ENCODE data around the gene MCRIP2. TPM values are rescaled to one million over a fixed set of nuclear protein-coding genes. Genes with fewer than 3 reads are reported as not detected.
"Not testable (repeated sequence)": the region's sequence is repeated elsewhere in the genome, so short reads cannot be mapped to it uniquely, and the experiment has no call there.

MCRIP2 gene
- total and polyA plus RNA-seq, 5 donors from 2014 or later: 10.5 to 23.1 (median 18.2) TPM

DNA sequence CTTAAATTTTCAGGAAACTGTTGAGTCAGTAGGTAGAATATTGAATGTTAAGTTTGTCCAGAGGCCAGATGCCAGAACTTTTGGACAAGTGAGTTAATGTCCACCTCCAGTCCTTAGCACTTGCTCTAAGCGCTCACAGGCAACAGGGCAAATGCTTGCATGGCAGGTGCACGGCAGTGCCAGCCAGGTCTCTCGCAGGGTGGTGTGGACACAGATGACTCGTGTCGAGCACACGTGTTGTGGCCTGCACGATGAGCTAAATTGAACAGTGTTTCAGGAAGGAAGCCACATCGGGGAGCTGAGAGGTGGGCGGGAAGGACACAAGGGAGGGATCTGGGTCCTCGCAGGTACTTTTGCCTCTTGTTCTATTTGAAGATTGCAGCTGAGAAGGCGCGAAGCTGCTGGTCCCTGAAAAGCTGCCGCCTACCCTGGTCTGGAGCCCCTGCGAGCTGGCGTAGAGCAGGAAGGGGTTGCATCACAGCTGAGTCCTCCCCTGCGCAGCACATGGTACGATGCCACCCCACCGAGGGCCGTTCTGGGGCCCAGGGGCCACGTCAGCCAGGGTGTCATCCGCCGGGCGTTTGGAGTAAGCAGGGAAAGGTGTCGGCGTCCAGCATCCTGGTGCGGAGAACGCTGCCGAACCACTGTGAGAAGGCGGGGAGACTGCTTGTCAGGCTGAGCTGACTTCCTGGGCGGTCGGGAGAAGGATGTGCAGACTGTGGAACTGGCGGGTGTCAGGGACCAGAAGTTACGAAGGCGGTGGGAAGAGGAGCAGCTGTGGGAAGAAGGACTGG, 45.5 kb upstream of the MCRIP2 start:
- Histone ChIP-seq H3K36me3 (ENCODE audit: control insufficient read depth, insufficient read depth, low read length) (no peaks in the 10 kb centered on the region), H3K9me3 (ENCODE audit: control insufficient read depth in 2 of 2, low read length in 2 of 2) (no peaks in the 10 kb centered on the region), H3K4me1 (ENCODE audit: control insufficient read depth, insufficient read depth, low read length, poor library complexity, severe bottlenecking) (peaks cover 7% of the 10 kb centered on the region), H3K27ac (ENCODE audit: insufficient read depth, low read length, poor library complexity, severe bottlenecking) (no peak overlapping the region), H3K27me3 (ENCODE audit: control insufficient read depth, insufficient read depth, low read length) (no peaks in the 10 kb centered on the region), H3K4me3 (ENCODE audit: low read depth, low read length) (no peak overlapping the region)
- ATAC-seq (ENCODE audit: low read depth in 2 of 2) (no peak), DNase-seq (no peak)
- peaks cover 12% of the 10 kb centered on the region for H3K36me3 Mint-ChIP-seq
- H3K4me3 Mint-ChIP-seq: peak overlapping the region in 1 of 4 donors; percentile 68
- H3K27ac Mint-ChIP-seq: peak overlapping the region in 1 of 3 donors; percentile 83
- peaks cover 0 to 2% (median 0%) of the 10 kb centered on the region in 7 donors for H3K9me3 Mint-ChIP-seq
- H3K27me3 Mint-ChIP-seq: no peaks in the 10 kb centered on the region
- H3K4me1 Mint-ChIP-seq: peaks cover 0 to 45% (median 14%) of the 10 kb centered on the region in 4 donors

DNA sequence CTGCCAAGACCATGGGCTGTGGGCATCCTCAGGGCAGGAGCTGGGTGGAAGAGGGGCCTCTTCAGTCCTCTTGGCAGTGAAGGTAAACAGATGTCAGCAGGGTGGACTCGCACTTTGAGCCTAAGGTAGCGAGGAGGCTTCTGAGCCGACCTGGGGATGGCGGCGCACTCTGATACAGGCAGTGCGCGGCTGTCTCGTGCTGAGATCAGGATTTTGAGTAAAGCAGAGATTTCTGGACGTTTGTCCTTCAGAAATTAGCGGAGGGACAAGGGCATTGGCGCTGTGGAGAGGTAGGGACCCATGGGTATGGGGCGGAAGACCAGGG, 44.9 kb upstream of the MCRIP2 start:
- Histone ChIP-seq H3K4me3 (ENCODE audit: low read depth, low read length) (no peak overlapping the region), H3K27ac (ENCODE audit: insufficient read depth, low read length, poor library complexity, severe bottlenecking) (no peak overlapping the region), H3K27me3 (ENCODE audit: control insufficient read depth, insufficient read depth, low read length) (no peaks in the 10 kb centered on the region), H3K4me1 (ENCODE audit: control insufficient read depth, insufficient read depth, low read length, poor library complexity, severe bottlenecking) (peaks cover 4% of the 10 kb centered on the region), H3K36me3 (ENCODE audit: control insufficient read depth, insufficient read depth, low read length) (no peaks in the 10 kb centered on the region), H3K9me3 (ENCODE audit: control insufficient read depth in 2 of 2, low read length in 2 of 2) (no peaks in the 10 kb centered on the region)
- Mint-ChIP-seq H3K27me3 (no peaks in the 10 kb centered on the region), H3K4me1 (peaks cover 0 to 39% (median 12%) of the 10 kb centered on the region in 4 donors), H3K4me3 (peak overlapping the region in 1 of 4 donors; percentile 68), H3K27ac (no peak overlapping the region), H3K9me3 (peaks cover 0 to 2% (median 0%) of the 10 kb centered on the region in 7 donors), H3K36me3 (peaks cover 12% of the 10 kb centered on the region)
- DNase-seq (no peak), ATAC-seq (ENCODE audit: low read depth in 2 of 2) (no peak)

DNA sequence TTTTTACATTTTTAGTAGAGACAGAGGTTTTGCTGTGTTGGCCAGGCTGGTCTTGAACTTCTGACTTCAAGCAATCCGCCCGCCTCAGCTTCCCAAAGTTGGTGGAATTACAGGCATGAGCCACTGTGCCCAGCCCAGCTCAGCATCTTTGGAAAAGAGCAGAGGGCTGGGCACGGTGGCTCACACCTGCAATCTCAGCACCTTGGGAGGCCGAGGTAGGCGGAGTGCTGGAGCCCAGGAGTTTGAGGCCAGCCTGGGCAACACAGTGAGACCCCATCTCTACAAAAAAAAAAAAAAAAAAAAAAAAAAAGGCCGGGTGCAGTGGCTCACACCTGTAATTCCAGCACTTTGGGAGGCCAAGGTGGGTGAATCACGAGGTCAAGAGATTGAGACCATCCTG, 44.0 kb upstream of the MCRIP2 start:
- ATAC-seq (ENCODE audit: low read depth in 2 of 2); H3K4me3 Mint-ChIP-seq: not testable (repeated sequence)

DNA sequence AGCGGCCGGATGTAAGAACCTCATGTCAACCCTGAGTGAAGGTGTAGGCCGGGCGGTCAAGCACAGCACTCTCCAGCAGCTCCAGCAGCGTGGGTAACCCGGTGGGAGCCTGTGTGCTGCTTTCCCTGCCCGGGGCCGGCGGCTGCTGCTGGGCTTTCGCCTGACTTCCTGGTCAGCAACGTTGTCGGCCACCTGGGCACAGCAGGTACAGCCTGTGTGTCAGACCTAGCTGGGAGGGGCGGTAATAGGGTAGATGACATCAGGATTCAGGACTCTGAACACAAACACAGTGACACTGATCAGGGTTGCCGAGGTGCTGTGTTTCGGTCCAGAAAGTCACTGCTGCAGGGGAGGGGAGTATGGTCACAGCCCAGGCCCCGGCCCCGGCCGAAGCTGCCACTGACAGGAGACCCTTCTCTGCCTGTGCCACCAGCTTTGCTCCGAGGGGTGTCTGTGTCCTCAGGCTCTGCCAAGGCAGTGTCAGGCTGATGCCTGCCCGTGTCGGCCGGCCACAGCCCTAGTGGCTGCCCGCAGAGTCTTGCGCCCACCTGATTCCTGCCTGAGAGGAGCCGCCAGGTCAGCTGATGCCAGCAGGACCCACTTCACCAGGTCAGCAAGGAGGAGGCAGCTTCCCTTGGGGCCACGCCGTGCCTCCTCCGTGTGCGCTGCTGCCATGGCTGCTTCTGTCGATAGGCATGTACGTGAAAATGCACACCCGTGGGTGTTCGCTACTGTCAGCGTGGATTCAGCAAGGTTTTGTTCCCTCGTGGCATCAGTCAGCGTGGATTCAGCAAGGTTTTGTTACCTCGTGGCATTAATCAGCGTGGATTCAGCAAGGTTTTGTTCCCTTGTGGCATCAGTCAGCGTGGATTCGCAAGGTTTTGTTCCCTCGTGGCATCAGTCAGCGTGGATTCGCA, 42.5 kb upstream of the MCRIP2 start:
- Mint-ChIP-seq H3K27me3 (no peaks in the 10 kb centered on the region), H3K27ac (no peak overlapping the region), H3K9me3 (peaks cover 0 to 2% (median 0%) of the 10 kb centered on the region in 7 donors), H3K36me3 (peaks cover 17% of the 10 kb centered on the region), H3K4me1 (peaks cover 0 to 25% (median 8%) of the 10 kb centered on the region in 4 donors), H3K4me3 (no peak overlapping the region)
- Histone ChIP-seq H3K27me3 (ENCODE audit: control insufficient read depth, insufficient read depth, low read length) (no peaks in the 10 kb centered on the region), H3K9me3 (ENCODE audit: control insufficient read depth in 2 of 2, low read length in 2 of 2) (no peaks in the 10 kb centered on the region), H3K36me3 (ENCODE audit: control insufficient read depth, insufficient read depth, low read length) (no peaks in the 10 kb centered on the region), H3K27ac (ENCODE audit: insufficient read depth, low read length, poor library complexity, severe bottlenecking) (no peak overlapping the region), H3K4me1 (ENCODE audit: control insufficient read depth, insufficient read depth, low read length, poor library complexity, severe bottlenecking) (no peaks in the 10 kb centered on the region), H3K4me3 (ENCODE audit: low read depth, low read length) (no peak overlapping the region)
- ATAC-seq (ENCODE audit: low read depth in 2 of 2): no peak
- DNase-seq: no peak

More for the DNA sequence above, 44.0 kb upstream of the MCRIP2 start:
- DNase-seq; H3K27ac Mint-ChIP-seq; H3K9me3 Mint-ChIP-seq; H3K27me3 Mint-ChIP-seq; H3K27ac ChIP-seq (ENCODE audit: insufficient read depth, low read length, poor library complexity, severe bottlenecking); H3K4me1 ChIP-seq (ENCODE audit: control insufficient read depth, insufficient read depth, low read length, poor library complexity, severe bottlenecking); H3K4me3 ChIP-seq (ENCODE audit: low read depth, low read length); H3K36me3 ChIP-seq (ENCODE audit: control insufficient read depth, insufficient read depth, low read length); H3K9me3 ChIP-seq (ENCODE audit: control insufficient read depth in 2 of 2, low read length in 2 of 2); H3K27me3 ChIP-seq (ENCODE audit: control insufficient read depth, insufficient read depth, low read length): not testable (repeated sequence)
- Mint-ChIP-seq H3K36me3 (peaks cover 12% of the 10 kb centered on the region), H3K4me1 (peaks cover 0 to 31% (median 8%) of the 10 kb centered on the region in 4 donors)

DNA sequence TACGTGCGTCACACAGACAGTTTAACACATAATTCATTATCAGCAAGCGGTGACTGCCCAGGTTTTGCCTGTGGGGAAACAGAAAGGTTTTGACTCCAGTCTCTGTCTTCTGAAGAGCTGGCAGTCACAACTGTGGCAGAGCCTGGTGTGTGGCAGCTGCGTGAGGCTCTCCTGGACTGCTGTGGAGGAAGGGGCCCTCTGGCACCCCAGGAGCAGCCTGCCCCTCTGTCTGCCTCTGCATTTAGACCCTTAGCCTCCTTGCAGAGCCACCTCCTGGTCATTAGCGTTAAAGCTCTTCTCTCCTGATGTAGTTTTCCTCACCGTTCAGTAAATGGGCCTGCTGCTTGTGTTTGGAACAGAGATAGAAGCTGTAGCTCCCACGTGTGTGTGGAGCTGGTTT, 40.8 kb upstream of the MCRIP2 start:
- Mint-ChIP-seq H3K36me3 (peaks cover 15% of the 10 kb centered on the region), H3K27ac (peak overlapping the region in 1 of 3 donors; percentile 62), H3K27me3 (no peaks in the 10 kb centered on the region), H3K9me3 (peaks cover 0 to 5% (median 0%) of the 10 kb centered on the region in 7 donors), H3K4me3 (no peak overlapping the region), H3K4me1 (peaks cover 0 to 15% (median 7%) of the 10 kb centered on the region in 4 donors)
- Histone ChIP-seq H3K4me1 (ENCODE audit: control insufficient read depth, insufficient read depth, low read length, poor library complexity, severe bottlenecking) (no peaks in the 10 kb centered on the region), H3K36me3 (ENCODE audit: control insufficient read depth, insufficient read depth, low read length) (no peaks in the 10 kb centered on the region), H3K4me3 (ENCODE audit: low read depth, low read length) (no peak overlapping the region), H3K27me3 (ENCODE audit: control insufficient read depth, insufficient read depth, low read length) (no peaks in the 10 kb centered on the region), H3K9me3 (ENCODE audit: control insufficient read depth in 2 of 2, low read length in 2 of 2) (no peaks in the 10 kb centered on the region), H3K27ac (ENCODE audit: insufficient read depth, low read length, poor library complexity, severe bottlenecking) (no peak overlapping the region)
- DNase-seq (peak in 1 of 3 donors; percentile 25), ATAC-seq (ENCODE audit: low read depth in 2 of 2) (no peak)

DNA sequence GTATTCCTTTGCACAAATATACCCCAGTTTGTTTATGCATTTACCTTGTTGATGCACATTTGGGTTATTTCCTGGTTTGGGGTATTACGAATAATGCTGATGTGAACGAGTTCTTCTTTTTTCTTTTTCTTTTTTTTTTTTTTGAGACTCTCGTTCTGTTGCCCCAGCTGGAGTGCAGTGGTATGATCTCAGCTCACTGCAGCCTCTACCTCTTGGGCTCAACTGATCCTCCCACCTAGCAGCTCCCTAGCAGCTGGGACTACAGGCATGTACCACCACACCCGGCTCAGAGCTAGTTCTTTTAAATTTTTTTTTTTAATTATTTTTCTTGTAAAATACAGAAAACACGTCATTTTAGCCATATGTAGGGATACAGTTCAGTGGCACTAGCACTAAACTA, 37.7 kb upstream of the MCRIP2 start:
- H3K36me3 ChIP-seq (ENCODE audit: control insufficient read depth, insufficient read depth, low read length): no peaks in the 10 kb centered on the region
- Mint-ChIP-seq H3K4me3 (no peak overlapping the region), H3K4me1 (peaks cover 0 to 11% (median 5%) of the 10 kb centered on the region in 4 donors), H3K9me3 (peaks cover 0 to 5% (median 0%) of the 10 kb centered on the region in 7 donors), H3K27me3 (no peaks in the 10 kb centered on the region), H3K36me3 (peaks cover 8% of the 10 kb centered on the region), H3K27ac (no peak overlapping the region)
- no peak overlapping the region for H3K27ac ChIP-seq (ENCODE audit: insufficient read depth, low read length, poor library complexity, severe bottlenecking)
- ATAC-seq (ENCODE audit: low read depth in 2 of 2) (no peak), DNase-seq (no peak)
- no peaks in the 10 kb centered on the region for H3K4me1 ChIP-seq (ENCODE audit: control insufficient read depth, insufficient read depth, low read length, poor library complexity, severe bottlenecking)
- no peaks in the 10 kb centered on the region for H3K27me3 ChIP-seq (ENCODE audit: control insufficient read depth, insufficient read depth, low read length)
- no peaks in the 10 kb centered on the region for H3K9me3 ChIP-seq (ENCODE audit: control insufficient read depth in 2 of 2, low read length in 2 of 2)
- H3K4me3 ChIP-seq (ENCODE audit: low read depth, low read length): no peak overlapping the region

DNA sequence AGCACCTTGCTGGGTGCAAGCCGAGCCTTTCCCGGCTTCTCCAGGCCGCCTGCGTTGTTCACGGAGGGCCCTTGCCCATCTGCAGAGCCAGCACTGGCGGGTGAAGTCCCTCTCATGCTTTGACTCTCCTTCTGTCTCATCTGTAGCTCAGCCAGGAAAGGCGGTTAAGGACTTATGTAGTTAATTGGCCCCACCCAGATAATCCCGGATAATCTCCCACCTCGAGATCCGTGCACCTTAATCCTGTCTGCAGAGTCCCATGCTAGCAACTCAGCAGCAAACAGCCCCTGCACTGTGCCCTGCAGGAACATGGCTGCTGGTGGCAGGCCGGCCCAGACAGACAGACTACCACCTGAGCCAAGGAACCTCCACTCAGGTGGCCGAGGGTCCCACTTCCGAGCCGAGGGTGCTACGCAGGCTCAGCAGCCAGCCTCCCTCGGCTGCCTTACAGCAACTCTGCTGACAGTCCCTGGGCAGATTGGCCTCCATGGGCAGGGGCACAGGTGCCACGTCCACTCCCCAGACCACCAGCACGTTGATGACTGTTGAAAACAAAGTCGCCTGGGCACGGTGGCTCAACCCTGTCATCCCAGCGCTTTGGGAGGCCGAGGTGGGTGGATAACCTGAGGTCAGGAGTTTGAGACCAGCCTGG, 34.8 kb upstream of the MCRIP2 start:
- Histone ChIP-seq H3K27me3 (ENCODE audit: control insufficient read depth, insufficient read depth, low read length) (no peaks in the 10 kb centered on the region), H3K9me3 (ENCODE audit: control insufficient read depth in 2 of 2, low read length in 2 of 2) (no peaks in the 10 kb centered on the region), H3K36me3 (ENCODE audit: control insufficient read depth, insufficient read depth, low read length) (no peaks in the 10 kb centered on the region), H3K27ac (ENCODE audit: insufficient read depth, low read length, poor library complexity, severe bottlenecking) (no peak overlapping the region), H3K4me1 (ENCODE audit: control insufficient read depth, insufficient read depth, low read length, poor library complexity, severe bottlenecking) (no peaks in the 10 kb centered on the region), H3K4me3 (ENCODE audit: low read depth, low read length) (no peak overlapping the region)
- H3K27ac Mint-ChIP-seq: no peak overlapping the region
- no peaks in the 10 kb centered on the region for H3K27me3 Mint-ChIP-seq
- H3K36me3 Mint-ChIP-seq: peaks cover 8% of the 10 kb centered on the region
- H3K4me1 Mint-ChIP-seq: peaks cover 3 to 18% (median 10%) of the 10 kb centered on the region in 4 donors
- no peak overlapping the region for H3K4me3 Mint-ChIP-seq
- H3K9me3 Mint-ChIP-seq: peaks cover 0 to 5% (median 0%) of the 10 kb centered on the region in 7 donors
- DNase-seq (no peak), ATAC-seq (ENCODE audit: low read depth in 2 of 2) (no peak)
